SIG-M5 treated with dmso at 0.1 percent for 504 hours (cell line): ENCODE results near the gene SAMD4A.

Experiments used
- DNase-seq: peaks from one replicate; lab custom pipeline; 2025; ENCODE audit not compliant: unreplicated experiment; lab: John Stamatoyannopoulos, UW

Gene SAMD4A

DNA sequence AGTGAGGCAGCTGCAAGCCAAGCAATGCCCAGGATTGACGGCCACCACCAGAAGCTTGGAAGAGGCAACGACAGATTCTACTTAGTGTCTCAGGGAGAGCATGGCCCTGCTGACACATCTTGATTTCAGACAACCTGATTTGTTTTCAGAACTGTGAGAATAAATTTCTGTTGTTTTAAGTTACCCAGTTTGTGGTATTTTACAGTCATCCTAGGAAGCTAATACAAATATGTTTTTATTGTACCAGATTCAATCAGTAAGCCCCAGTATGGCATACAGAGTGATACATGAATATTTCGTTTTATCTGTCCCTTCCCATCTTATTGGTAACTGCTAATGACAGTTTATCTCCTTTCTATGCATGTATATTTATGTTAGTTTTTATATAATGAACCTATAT lies 62.3 kb downstream of the SAMD4A start:
- DNase-seq: no peak

DNA sequence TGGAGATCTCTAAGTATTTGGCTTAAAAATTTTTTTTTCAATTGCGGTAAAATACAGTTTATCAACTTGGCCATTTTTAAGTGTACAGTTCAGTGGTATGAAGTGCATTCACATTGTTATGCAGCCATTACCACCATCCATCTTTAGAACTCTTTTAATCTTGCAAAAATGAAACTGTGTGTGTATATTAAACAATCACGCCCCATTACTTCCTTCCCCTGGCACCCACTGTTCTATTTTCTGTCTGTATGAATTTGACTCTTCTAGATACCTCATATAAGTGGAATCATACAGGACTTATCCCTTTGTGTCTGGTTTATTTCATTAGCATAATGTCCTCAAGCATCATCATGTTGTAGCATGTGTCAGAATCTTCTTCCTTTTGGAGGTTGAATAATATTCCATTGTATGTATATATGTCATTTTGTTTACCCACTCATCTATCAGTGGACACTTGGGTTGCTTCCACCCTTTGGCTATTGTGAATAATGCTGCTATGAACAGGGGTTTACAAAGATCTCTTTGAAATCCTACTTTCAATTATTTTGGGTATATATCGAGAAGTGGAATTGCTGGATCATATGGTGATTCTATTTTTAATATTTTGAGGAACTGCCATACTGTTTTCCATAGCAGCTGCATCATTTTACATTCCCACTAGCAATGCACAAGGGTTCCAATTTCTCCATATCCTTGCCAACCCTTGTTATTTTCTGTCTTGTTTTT lies 62.9 kb downstream of the SAMD4A start:
- DNase-seq: no peak

DNA sequence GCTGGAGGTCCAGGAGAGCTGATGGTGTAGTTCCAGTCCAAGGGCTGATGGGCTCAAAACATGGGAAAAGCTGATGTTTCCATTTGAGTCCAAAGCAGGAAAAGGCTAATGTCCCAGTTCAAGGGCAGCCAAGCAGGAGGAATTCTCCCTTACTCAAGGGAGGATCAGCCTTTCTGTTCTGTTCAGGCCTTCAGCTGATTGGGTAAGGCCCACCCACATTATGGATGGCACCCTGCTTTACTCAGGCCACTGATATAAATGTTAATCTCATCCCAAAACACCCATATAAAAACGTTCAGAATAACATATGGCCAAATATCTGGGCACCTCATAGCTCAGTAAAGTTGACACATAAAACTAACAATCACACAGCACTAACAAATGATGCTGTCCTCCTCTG lies 64.1 kb downstream of the SAMD4A start:
- DNase-seq: no peak

- no peak for DNase-seq
Measured at GRCh38 chr14:54632452-54632851, 65.5 kb downstream of the SAMD4A start.

DNA sequence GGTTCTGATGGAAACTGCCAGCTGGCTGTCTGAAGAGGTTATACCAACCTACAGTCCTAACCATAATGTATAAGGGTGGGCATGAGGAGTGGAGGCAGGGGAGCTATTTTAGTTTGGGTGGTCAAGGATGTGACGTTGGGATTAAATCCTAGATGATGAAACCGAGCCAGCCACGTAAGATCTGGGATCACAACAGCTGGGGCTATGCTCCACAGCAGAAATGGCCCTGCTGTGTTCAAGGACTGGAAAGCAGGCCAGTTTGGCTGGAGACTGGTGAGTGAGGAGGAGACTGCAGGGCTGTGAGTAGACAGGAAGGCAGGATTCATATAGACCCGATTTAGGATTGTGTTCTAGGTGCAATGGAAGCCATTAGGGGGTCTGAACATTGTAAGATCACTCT lies 66.1 kb downstream of the SAMD4A start:
- no peak for DNase-seq

- no peak for DNase-seq
Measured at GRCh38 chr14:54637270-54638134, 70.6 kb downstream of the SAMD4A start.

GRCh38 chr14:54638135-54638446 lies 71.2 kb downstream of the SAMD4A start:
- no peak for DNase-seq

DNA sequence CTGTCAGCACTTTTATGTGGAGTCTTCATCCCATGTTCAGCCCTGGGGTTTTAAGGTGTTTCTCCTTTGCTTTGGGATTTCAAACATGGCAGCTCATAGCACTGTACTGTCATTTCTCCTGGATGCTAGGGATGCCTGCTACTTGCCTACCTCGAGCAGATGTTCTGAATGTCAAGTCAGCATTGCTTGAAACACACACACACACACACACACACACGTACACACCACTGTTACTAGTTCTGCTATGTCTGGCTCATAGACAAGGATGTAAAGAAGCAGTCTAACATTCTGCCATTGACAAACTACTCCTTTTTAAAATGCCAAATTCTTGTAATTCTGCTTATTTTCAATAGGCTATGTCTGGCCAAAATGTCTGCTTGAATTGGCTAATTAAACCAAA lies 72.7 kb downstream of the SAMD4A start:
- DNase-seq: no peak

DNA sequence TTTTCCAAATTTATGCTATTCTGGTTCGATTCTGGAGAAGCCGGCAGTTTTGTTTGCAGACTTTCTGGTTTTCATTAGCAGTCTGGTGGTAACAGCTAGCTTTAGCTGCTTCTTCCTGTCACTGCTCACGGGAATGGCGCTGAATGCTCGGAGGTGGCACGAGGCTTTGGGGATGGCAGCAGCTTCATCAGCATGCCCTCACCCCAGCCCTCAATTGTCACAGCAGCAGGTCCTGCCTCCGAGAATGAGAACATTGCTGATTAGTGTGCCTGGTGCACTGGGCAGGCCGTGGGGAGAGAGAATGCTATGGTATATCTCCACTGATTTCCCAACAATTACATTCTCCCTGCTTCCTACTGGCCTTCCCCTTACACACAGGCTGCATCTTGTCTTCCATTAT lies 73.6 kb downstream of the SAMD4A start:
- no peak for DNase-seq

DNA sequence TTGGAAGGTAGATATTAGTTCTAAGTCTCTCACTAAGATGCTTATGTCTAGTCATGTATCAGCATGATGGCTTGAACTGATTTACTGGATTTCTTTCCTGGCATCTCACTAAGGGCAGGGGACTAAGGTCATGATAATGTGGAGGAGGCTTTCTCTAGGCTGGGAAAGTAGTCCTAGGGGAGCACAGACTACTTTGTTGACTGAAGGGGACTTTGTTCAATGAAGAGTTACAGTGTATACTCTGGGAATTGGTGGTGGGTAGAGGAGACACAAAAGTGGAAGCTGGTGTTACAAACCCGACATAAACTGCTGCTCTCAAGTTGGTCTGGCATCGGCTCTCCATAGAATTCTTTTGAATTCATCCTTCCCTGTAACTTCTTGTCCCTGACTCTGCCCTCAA lies 75.2 kb downstream of the SAMD4A start:
- no peak for DNase-seq

GRCh38 chr14:54642801-54643695 lies 76.1 kb downstream of the SAMD4A start:
- peak; percentile 5 for DNase-seq

DNA sequence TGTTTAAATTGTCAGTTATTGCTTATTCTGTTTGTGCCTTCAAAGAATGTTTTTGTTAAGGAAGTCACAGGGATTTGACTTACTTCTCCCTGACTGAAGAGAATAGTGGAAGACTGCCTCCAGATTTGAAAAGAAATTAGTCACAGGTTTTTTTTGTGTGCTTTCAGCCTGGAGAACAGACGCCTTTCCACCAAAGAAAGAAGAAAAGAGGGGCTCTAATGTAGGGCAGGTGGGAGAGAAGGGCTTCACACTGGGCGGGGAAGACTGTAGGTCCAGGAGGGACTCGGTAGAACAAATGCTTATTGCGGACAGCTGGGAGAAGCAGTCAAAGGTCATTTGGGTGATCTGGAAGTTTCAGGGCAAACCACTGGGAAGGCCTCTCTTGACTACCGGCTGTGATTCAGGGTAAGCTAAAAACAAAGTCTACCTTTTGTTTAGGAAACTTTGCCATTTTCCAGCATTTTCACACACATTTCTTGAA lies 76.8 kb downstream of the SAMD4A start:
- no peak for DNase-seq

- DNase-seq: no peak
Measured at GRCh38 chr14:54645639-54646038, 78.7 kb downstream of the SAMD4A start.

GRCh38 chr14:54646626-54647025 lies 79.7 kb downstream of the SAMD4A start:
- no peak for DNase-seq

DNA sequence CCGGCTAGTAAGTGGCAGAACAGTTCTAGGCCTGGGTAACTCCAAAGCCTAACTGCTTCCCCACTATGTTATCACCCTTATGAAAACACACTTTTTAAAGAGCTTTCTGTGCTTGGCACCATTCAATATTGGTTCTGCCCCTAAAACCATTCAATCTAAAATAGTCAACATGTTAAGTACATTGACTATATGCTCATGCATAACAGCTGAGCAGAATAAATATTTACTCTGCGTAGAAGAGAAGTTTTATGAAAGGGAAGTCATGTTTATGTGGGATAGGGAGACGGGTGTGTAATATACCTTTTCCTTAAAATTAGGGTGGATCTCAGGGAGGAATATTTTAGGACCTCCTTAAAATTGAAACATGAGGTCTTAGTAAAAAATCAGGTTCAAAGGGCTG lies 80.5 kb downstream of the SAMD4A start:
- DNase-seq: no peak

DNA sequence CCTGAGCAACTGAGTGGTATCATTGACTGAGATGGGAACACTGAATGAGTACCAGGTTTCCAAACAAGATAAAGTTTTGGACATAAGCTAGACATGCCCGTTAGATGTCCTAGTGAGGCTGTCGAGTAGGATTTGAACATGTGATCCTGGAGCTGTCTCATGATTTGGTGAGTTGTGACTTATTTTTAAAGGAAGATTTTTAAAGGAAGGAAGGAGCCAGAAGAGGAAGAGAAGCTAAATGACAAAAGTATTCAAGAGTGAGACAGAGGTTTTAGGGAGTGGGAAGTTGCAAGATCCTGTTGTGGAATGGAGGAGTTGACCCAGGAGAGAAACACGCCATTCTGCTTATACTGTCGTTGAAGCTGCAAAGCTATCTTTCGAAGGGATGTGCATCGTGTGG lies 82.1 kb downstream of the SAMD4A start:
- no peak for DNase-seq

GRCh38 chr14:54650331-54650958 lies 83.5 kb downstream of the SAMD4A start:
- no peak for DNase-seq

DNA sequence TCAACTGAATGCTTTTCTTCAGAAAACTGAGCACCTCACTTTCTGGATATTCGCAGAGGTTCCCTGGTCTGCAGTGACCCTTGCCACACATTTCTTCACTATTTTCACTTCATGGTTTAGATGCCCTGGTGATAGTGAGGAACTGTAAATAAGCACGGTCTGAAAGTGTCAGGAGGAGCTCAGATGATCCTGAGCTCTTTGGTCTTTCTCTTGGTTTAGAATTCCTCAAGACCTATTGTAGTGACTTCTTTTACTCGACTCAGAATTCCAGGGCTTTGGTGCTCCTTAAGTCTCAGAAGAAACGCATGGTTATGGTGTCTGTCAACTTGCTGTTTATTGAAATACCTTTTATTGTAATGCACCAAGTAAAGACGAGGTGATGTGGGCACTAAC lies 84.0 kb downstream of the SAMD4A start:
- DNase-seq: no peak

- DNase-seq: no peak
Measured at GRCh38 chr14:54651649-54652048, 84.7 kb downstream of the SAMD4A start.

DNA sequence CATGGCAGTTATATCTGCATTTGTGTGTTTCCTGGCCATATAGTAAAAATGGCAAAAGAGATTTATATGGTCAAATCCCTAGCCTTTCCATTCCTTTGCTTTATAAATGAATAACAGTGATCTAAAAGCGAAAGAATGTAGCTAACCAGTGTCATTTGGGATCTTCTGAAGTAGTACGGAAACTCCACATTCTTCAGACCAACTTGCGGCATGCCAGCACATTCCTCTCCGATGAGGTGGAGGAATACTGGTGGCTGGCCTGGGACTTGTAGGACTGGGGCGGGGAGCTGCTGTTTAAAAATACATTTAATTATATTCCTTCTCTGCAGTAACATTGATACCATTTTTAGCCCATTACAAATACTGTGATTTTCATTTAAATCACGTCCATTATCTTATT lies 85.3 kb downstream of the SAMD4A start:
- peak; percentile 25 for DNase-seq

DNA sequence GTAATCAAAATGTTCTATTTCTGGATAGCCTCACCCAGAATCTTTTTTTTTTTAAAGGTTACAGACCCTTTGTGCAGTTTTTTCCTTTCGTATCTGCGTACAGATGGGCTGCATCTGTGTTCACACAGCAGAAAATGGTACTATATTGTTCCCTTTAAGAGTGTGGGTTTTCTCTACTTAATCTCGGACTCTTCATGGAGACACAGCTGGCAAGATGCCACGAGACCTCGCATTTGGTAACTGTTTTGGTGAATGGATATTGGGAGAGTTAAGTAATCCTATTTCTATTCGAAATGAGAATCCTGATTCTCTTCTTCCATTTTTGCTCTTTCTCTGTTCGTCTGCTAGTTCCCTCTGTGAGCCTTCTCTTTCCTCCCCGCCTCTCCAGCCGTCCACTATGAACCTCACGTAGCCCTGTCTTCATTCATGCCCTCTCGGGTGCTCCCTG lies 85.7 kb downstream of the SAMD4A start:
- DNase-seq: no peak
